HG02981 (cell line): ENCODE measurements around the gene UBE2E2.

Experiments used
- ATAC-seq: cut with Tn5 transposase; IDR thresholded peaks from one replicate; pipeline ENCODE4 v1.9.1; 2021; ENCODE audit warnings: mild to moderate bottlenecking, moderate library complexity; ENCODE audit not compliant: unreplicated experiment

Gene UBE2E2

GRCh38 chr3:23435318-23435717 lies 232.2 kb downstream of the UBE2E2 start:
- no peak for ATAC-seq

- ATAC-seq = no peak
These were observed 232.8 kb downstream of the UBE2E2 start for GRCh38 chr3:23435904-23436303.

DNA sequence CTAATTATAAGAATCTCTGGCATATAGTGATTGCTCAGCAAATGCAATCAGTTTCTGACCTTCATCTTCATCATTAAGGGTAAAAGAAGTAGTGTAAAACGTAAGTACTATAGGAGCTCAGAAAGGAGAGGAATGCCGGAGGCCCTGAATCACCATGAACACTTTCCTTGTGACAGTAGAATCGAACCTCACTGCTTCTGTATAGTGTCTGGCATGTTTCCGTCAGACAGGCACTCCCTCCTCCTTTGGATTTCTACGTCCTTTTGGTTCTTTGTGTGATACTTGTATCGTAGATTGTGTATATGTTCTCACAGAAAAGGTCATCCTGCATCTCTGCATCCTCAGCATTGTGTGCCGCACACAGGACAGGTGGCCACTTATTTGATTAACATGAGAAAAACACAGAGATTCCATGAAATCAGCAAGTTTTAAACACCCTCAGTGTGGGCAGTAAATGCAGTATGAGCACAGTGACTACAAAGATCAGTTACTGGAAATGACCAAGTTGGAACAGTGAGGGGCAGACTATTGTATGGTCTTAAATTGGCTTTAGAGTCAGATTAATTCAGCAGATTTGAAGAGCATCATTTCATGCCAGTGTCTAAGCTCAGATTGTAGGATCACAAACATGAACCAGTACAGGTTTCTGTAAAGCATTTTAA lies 234.5 kb downstream of the UBE2E2 start:
- no peak for ATAC-seq

DNA sequence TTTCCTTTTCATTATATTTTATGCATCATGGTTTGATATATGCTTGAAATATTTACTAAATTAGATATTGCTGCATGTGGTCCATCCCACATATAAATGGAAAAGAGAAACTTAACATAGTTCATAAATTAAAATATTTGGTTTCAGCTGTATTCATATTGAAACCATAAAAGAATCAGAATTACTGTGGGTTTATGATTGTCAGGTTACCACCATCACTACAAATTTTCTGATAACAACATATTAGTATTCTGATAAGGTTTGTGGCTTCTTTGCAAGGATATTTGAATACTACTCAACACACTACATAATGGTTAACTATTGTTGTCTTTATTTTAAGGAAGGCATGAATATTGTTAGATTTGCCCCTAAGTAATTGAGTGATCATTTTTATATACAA lies 235.5 kb downstream of the UBE2E2 start:
- ATAC-seq = peak; percentile 60

DNA sequence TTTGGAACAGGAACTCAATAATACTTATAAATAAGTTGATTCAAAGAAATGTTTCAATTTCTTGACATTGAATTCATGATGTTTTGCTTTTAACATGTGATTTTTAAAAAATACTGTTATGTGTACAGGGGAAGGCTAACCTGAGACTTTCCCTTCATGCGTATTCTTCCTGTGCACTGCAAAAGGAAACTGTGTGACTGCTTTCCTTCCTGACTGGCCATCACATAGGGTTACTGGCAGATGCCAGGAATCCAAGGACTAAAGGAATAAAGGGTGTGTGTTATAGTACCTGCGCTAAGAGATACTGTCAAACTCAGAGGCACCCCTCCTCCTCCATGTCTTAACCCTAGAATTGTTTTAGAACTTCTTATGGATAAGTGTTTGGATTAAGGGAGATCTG lies 236.0 kb downstream of the UBE2E2 start:
- no peak for ATAC-seq

DNA sequence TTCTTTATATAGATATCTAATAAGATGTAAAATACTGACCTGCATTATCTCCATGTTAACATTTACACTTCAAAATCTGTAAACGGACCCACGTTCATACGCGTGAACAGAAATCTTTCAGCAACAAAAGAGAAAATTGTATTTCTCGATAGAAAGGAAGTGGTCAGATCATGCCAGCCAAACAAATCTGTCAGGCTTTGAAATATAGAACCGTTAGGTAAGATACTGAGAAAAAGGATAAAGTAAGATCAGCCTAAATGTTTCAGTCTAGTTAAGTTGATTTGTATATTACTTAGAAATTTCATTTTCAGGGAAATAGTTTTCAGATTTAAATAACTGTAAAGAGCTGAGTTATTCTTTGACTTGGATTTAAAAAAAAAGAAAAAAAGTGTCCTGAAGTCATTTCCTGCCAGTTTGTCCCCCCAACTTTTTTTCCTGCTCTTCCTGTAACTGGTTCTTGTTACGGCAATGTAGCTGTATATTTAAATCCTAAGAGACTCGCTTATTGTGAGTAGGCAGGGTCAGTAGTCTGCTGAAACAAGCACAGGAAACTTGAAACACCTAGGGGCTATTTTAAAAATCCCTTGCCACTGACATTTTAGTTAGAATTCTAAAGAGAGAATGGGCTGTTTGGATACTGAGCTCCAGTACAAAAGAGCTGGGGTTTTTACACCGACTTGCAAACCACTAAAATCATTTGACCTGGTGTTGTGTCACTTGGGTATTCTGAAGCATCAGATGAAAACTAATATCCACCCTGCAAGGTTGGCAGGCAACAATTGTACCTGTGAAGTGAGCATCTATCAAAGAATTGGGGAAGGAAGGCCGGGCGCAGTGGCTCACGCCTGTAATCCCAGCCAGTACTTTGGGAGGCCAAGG lies 237.5 kb downstream of the UBE2E2 start:
- no peak for ATAC-seq

DNA sequence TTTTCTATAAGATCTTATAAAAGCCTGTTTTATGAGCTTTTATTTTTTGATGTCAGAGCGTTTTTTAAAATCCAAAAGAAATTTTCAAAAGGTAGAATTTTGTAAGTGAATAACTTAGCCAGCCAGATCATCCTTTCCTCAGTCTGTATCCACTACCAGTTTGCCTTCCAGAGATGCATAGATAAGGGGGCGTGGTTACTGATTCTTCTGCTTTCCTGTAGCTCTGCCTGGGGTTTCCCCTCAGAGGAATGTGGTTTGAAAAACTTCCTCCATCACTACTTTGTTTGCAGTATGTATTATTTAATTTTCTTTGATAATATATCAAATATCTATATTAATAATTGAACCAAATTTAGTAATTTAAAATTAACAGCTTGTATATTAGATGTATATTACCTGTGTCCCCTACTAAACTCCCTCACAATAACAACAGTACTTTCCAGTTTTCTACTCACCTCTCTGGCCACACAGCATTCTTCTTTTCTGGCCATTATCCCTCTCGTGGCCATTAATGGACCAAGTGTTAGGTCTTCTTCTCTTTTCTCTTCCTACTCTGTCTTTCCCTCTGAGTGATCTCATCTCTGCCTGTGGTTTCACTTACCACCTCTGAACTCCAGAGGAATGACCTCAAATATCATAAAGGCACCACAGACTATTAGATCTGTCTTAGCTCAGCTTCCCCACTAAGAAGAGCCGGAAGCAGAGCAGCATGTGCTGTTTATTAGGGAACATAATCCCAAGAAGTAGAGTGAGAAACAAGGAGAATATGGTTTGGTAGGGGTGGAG lies 239.7 kb downstream of the UBE2E2 start:
- ATAC-seq = peak; percentile 45

- ATAC-seq = peak; percentile 34
These were observed 241.3 kb downstream of the UBE2E2 start for GRCh38 chr3:23444386-23444785.

DNA sequence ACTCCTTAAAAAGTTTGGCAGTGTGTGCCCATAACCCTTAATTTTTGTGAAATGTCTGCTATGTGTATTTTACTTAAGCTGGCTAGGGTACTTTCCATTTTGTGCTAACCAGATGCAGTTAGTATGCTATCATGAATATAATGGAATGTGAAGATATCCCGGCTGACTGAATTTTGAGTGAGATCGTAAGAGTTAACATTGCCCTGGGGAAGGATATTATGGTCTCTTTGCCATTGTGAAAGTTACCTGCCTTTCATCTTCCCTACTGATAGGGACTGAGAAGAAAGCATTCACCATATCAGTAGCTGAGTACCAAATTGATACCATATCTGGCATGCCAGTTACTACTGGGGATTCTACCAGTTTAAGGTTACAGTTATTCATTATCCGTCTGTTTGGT lies 243.2 kb downstream of the UBE2E2 start:
- ATAC-seq = no peak

DNA sequence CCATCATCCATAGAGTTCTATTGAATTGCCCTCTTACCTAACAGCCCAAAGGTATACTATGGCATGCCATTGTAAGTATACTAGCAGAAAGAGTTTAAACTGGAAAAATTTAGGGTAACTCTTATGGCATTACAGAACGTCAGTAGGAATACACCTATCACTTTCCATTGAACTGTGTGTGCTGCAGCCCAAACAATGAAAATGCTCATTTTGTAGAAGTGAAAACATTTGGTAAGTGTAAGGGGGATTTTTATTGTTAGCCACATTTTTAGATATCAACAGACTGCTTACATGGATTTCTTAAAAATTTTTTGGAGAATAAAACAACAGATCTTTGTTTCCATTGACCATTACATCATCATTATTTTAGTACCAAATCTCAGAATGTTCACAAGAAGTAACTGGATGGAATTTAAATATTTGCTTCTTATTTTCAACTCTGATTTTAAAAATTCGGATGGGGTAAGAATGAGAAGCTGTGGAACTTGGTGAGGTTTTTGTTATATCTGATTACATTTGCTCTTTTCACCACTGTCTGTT lies 245.9 kb downstream of the UBE2E2 start:
- no peak for ATAC-seq

DNA sequence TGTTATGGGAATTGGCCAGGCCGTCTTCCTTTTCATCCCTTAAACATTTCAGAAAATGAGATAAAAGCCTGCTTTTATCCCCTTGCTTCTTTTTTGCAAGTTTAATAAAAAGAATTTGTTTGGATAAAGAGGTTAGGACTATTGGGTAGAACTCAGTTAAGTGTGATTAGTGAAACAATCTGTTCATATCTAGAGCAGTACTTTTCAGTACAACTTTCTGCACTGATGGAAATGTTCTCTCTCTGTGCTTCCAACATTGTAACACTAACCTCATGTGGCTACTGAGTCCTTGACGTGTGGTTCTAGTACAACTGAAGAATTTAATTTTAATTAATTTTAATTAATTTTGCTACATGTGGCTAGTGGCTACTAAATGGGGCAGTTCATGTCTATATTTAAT lies 246.9 kb downstream of the UBE2E2 start:
- no peak for ATAC-seq

DNA sequence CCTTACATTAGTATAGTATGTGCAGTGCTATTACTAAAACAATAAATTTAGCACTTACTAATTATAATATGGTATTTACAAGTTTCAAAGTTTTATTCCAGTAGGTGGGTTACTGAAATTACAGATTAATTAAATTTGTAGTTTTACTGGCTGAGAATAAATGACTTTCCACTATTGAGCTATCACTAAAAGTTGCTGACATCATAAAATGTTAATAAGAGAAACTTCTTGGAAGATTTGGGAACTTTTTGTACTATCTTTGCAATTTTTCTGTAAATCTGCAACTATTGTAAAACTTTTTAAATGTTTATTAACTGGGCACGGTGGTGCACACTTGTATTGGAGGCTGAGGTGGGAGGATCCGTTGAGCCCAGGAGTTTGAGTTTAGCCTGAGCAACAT lies 247.7 kb downstream of the UBE2E2 start:
- ATAC-seq = no peak

- ATAC-seq = no peak
These were observed 249.3 kb downstream of the UBE2E2 start for GRCh38 chr3:23452408-23452807.

DNA sequence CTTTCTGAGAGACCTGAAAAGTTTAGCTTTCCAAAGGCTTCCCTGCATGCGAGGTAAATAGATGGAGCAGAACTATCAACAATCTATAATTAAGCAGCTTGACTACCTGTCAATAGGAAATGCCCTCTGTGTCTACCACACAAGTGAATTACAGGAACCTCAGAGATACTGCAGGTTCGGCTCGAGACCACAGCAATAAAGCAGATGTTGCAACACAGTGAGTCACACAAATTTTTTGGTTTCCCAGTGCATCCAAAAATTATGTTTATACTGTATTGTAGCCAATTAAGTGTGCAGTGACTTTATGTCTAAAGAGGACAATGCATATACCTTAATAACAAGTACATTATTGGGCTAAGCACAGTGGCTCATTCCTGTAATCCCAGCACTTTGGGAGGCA lies 252.0 kb downstream of the UBE2E2 start:
- ATAC-seq = no peak

- no peak for ATAC-seq
These were observed 252.6 kb downstream of the UBE2E2 start for GRCh38 chr3:23455775-23456174.

GRCh38 chr3:23457697-23458096 lies 254.6 kb downstream of the UBE2E2 start:
- no peak for ATAC-seq

DNA sequence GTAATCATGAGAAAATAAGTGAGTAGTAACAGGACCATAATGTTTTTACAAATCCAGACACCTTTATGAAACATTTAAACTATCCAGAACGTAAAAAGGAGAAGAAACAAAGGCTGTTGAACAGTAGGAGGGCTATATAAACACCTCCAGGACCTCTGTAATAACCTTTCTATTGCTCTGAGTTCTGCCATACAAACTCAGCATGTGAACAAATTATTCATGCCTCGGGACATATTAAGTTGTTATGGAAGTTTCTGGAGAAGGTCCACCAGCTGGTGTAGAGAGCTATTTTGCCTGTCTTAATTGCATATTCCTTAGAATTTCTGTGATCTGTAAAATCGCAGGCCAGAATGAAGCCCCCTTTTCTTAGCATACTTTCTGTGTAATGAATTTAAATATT lies 256.3 kb downstream of the UBE2E2 start:
- no peak for ATAC-seq

DNA sequence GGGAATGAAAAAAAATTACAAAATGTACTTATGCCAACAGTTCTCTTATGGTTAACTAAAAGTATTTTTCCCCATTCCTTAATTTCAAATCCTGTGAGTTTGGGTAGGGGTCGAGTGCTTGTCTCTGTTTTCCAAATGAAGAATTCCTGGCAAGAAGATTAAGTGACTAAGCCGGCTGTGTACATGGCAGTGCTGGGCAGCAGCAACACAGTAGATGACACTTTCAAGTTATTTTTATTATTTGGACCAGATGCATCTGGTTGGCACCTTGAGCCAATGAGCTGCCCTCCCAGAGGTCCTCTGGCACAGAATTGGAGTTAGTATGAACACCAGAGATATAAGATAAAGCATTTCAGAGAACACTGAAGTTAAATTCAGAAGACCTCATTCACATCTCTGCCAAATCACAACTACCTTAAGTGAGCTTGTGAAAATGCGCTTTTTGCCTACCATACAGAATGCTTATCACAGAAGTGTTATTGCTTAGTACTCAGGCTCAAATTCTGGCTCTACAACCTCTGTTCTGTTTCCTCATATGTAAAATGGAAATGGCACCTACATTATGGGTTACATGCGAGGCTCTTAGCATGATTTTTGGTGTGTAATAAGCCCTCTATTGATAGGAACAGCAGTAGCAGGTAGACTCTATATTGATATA lies 256.9 kb downstream of the UBE2E2 start:
- no peak for ATAC-seq

- ATAC-seq = no peak
These were observed 257.9 kb downstream of the UBE2E2 start for GRCh38 chr3:23461069-23461468.

GRCh38 chr3:23463791-23464190 lies 260.7 kb downstream of the UBE2E2 start:
- no peak for ATAC-seq

- ATAC-seq = no peak
These were observed 262.4 kb downstream of the UBE2E2 start for GRCh38 chr3:23465569-23465968.
